GDM1 (cell line): Measurements from ENCODE around the gene MXD4.

Source experiments
- DNase-seq: peaks from one replicate; lab custom pipeline; 2025; lab: John Stamatoyannopoulos, UW

The MXD4 gene

GRCh38 chr4:2291705-2292645, 30.1 kb upstream of the MXD4 start:
- no peak for DNase-seq

- peak; percentile 56 for DNase-seq
These were observed 29.2 kb upstream of the MXD4 start for GRCh38 chr4:2290974-2291704.

- DNase-seq = no peak
These were observed 28.6 kb upstream of the MXD4 start for GRCh38 chr4:2290488-2290887.

- DNase-seq = no peak
These were observed 28.0 kb upstream of the MXD4 start for GRCh38 chr4:2289955-2290333.

- DNase-seq = no peak
These were observed 27.5 kb upstream of the MXD4 start for GRCh38 chr4:2289311-2289954.

- no peak for DNase-seq
These were observed 26.2 kb upstream of the MXD4 start for GRCh38 chr4:2288051-2288541.

- no peak for DNase-seq
These were observed 25.6 kb upstream of the MXD4 start for GRCh38 chr4:2287594-2287915.

GRCh38 chr4:2286904-2287593, 25.1 kb upstream of the MXD4 start:
- no peak for DNase-seq

- DNase-seq = no peak
These were observed 23.9 kb upstream of the MXD4 start for GRCh38 chr4:2285613-2286381.

- DNase-seq = peak; percentile 28
These were observed 23.2 kb upstream of the MXD4 start for GRCh38 chr4:2284934-2285612.

GRCh38 chr4:2284161-2284933, 22.4 kb upstream of the MXD4 start:
- DNase-seq = no peak

GRCh38 chr4:2283199-2283711, 21.3 kb upstream of the MXD4 start:
- no peak for DNase-seq

GRCh38 chr4:2281575-2282343, 19.9 kb upstream of the MXD4 start:
- DNase-seq = peak; percentile 55

- no peak for DNase-seq
These were observed 18.8 kb upstream of the MXD4 start for GRCh38 chr4:2280531-2281300.

- no peak for DNase-seq
These were observed 16.0 kb upstream of the MXD4 start for GRCh38 chr4:2277956-2278355.

GRCh38 chr4:2276581-2277325, 14.8 kb upstream of the MXD4 start:
- no peak for DNase-seq

- DNase-seq = no peak
These were observed 13.8 kb upstream of the MXD4 start for GRCh38 chr4:2275546-2276251.
